Effector CD8-positive, alpha-beta T cell (primary cell): ENCODE data around the gene SMCO4.
"Not testable (repeated sequence)": the region's sequence is repeated elsewhere in the genome, so short reads cannot be mapped to it uniquely, and the experiment has no call there.

Experiments used
- DNase-seq: peaks from one replicate; lab custom pipeline; 2025; lab: John Stamatoyannopoulos, UW
- total RNA-seq, 4 experiments: gene quantifications; one replicate each; lab custom pipeline; 2026; lab: John Stamatoyannopoulos, UW

Gene SMCO4, protein sequence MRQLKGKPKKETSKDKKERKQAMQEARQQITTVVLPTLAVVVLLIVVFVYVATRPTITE
- 0.18 to 2.3 (median 0.55) reads per million in 4 experiments for total RNA-seq

GRCh38 chr11:93543292-93543977 is at the start of gene SMCO4:
Gene SMCO4 (minus strand): TSS chr11:93543391. CDS start chr11:93479189, 64,202 bp downstream.
- peak; percentile 8 for DNase-seq

DNA sequence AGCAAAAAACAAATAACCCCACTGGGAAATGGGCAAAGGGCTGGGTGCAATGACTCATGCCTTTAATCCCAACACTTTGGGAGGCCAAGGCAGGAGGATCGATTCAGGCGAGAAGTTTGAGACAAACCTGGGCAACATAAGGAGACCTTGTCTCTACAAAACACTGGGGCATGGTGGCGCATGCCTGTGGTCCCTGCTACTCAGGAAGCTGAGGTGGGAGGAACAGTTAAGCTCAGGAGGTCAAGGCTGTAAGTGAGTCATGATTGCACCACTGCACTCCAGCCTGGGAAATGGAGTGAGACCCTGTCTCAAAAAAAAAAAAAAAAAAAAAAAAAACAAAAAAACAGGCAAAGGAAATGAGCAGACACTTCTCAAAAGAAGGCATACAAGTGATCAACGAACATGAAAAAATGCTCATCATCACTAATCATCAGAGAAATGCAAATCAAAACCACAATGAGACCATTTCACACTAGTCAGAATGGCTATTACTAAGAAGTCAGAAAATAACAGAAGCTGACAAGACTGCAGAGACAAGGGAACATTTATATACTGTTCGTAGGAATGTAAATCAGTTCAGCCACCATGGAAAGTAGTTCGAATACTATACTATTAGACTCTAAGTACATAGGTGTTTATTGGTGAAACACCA is 48.2 kb upstream of the SMCO4 start:
- no peak for DNase-seq

- DNase-seq, result no peak
Measured at GRCh38 chr11:93589347-93589746, 46.2 kb upstream of the SMCO4 start.

DNA sequence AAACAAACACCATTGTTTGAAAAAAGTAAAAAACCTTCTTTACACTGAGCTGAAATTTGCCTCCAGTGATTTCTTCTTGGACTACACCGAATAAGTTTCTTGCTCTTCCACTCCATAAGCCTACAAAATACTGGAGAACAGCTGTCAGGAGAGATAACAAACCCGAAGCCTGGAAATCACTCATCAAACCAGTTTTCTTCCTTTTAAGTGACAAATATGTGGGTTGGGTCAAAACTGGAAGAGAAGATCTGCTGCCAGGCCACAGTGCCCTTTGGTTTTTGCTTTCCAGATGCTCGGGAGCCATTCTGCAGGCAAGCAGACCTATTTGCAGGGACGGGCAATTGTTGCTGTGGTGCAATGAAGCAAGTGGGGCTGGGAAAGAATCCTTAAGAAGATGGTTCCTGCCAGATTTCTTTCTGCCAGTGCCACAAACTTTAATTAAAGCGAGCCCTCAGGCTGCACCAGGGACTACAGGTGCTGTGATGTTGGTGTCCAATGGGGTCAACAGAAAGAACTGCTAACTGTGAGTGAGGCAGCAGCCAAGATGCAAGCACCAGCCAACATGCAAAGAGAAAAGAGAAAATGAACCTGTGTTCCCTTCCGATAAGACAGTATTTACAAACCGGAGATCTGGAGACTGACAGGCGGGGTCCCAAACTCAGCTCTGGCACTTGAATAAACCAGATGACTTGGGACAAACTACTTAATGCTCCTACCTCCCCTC is 44.8 kb upstream of the SMCO4 start:
- DNase-seq, result no peak

DNA sequence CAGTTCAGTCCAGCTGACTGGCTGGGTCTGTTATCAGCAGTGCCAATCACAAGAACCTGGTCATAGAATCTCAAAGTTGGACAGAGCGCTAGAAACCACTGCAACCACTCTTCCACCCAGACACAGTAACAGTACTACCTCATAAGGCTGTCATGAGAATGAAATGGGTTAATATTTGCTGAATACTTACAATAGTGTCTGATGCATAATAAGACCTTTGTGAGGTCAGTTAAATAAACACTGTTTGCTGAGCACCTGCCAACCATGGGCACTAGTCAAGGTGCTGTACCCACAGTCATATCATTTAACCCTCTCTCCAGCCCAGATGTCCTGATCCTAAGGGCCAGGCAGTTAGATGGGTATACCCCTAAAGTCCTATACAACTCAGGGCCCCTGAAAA is 44.2 kb upstream of the SMCO4 start:
- not testable (repeated sequence) for DNase-seq

- DNase-seq, result no peak
Measured at GRCh38 chr11:93585758-93586157, 42.6 kb upstream of the SMCO4 start.

DNA sequence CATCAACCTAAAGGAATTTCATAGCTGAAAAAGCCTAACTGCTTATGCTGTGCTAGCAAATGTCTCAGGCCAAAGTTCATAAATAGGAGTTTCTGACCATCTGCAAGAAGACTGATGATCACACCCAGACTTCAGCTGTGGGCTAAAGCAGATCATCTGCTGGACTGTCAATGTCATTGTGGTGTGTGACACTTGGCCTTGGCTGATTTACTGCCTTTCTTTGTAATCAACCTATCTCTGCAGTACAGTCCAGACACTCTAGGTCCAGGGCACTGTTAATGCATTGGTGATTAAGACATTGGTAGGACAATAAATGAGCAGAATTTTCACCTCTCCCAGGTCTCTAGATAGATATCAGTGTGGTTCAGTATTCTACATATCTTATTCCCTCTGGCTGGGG is 40.3 kb upstream of the SMCO4 start:
- no peak for DNase-seq

GRCh38 chr11:93579187-93579751 is 36.1 kb upstream of the SMCO4 start:
- DNase-seq, result no peak

DNA sequence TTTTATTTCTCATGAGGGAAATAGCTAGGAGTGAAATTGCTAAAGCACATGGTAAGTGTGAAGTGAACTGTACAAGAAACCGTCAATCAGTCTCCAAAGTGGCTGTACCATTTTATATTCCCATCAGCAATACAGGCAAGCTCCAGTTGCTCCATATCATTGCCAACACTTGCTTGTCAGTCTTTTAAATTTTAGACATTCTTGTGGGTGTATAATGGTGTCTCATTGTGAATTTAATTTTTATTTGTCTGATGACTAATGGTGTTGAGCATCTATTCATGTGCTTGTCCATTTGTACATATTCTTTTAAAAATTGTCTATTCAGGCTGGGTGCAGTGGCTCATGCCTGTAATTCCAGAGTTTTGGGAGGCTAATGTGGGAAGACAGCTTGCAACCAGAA is 34.1 kb upstream of the SMCO4 start:
- no peak for DNase-seq

DNA sequence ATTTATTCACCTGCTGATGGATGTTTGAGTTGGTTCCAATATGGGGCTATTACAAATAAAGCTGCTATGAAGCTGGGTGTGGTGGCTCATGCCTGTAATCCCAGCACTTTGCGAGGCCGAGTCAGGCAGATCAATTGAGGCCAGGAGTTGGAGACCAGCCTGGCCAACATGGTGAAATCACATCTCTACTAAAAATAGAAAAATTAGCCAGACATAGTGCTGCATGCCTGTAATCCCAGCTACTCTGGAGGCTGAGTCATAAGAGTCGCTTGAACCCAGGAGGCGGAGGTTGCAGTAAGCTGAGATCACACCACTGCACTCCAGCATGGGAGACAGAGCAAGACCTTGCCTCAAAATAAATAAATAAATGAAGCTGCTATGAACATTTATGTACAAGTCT is 33.7 kb upstream of the SMCO4 start:
- not testable (repeated sequence) for DNase-seq

GRCh38 chr11:93574638-93575220 is 31.5 kb upstream of the SMCO4 start:
- no peak for DNase-seq

DNA sequence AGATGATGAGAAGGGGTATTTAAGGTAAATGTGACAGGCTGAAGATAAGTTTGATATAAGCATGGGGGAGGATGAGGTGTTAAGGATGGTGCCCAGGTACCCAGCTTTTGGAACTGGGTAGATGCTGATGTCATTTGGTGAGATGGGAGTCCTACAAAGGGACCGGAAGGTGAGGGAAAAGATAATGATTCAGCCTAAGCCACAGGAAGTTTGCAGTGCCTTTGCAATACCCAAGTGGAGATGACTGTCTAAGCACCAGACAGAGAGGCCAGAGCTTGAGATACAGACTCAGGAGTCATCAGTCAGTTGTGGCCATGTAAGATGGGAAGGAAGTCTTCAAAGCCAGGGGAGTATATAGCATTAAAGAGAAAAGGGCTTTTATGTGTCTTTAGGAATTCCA is 30.0 kb upstream of the SMCO4 start:
- no peak for DNase-seq

GRCh38 chr11:93572621-93573020 is 29.4 kb upstream of the SMCO4 start:
- DNase-seq, result no peak

DNA sequence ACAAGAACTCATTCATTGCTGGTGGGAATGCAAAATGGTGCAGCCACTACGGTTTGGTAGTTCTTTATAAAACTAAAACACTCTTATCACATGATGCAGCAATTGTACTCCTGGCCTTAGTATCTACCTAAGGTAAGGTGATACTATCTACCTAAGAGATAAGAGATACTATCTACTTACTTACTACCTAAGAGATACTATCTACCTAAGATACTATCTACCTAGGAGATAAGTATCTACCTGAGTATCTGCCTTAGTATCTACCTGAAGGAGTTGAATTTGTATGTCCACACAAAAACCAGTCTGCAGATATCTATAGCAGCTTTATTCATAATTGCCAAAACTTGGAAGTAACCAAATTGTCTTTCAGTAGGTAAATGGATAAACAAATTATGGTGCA is 29.0 kb upstream of the SMCO4 start:
- no peak for DNase-seq

- DNase-seq, result no peak
Measured at GRCh38 chr11:93571612-93572011, 28.4 kb upstream of the SMCO4 start.

- DNase-seq, result no peak
Measured at GRCh38 chr11:93570759-93571413, 27.7 kb upstream of the SMCO4 start.

DNA sequence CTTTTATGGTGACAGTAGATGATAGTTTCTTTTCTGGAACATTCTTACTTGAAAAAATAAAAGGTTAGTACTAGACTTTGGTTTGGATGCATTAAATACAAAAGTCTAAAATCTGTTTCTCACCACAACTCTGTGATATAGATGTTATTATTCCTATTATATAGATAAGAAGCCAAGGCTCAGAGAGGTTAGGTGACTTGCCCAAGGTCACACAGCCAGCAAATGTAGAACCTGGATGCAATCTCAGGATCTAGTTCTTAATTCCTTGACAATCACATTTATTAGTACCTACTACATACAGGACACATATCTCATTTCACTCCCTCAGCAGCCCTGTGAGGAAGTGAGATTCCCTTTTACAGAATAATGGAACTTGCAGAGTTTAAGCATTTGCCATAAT is 26.3 kb upstream of the SMCO4 start:
- no peak for DNase-seq

- no peak for DNase-seq
Measured at GRCh38 chr11:93568726-93569125, 25.5 kb upstream of the SMCO4 start.

GRCh38 chr11:93567401-93567895 is 24.3 kb upstream of the SMCO4 start:
- no peak for DNase-seq

GRCh38 chr11:93564895-93565294 is 21.7 kb upstream of the SMCO4 start:
- DNase-seq, result no peak

- DNase-seq, result no peak
Measured at GRCh38 chr11:93563857-93564256, 20.7 kb upstream of the SMCO4 start.
